Activated CD4-positive, alpha-beta T cell treated with anti-CD3 and anti-CD28 coated beads, Interleukin-2, Interleukin-4, amounts not matched to agents 100 ng/mL and 50 ng/mL, durations not matched to agents 16 hours and 8 hours (primary cell): ENCODE measurements around the gene IER3.

Source experiments
- DNase-seq: peaks from one replicate; pipeline ENCODE4 v3.0.0-alpha.2; 2020; ENCODE audit warnings: low spot score

IER3 gene

GRCh38 chr6:30703821-30704220 is 40.5 kb downstream of the IER3 start:
- DNase-seq: no peak

- DNase-seq: no peak
These were observed 41.3 kb downstream of the IER3 start for GRCh38 chr6:30703011-30703410.

- DNase-seq: no peak
These were observed 44.0 kb downstream of the IER3 start for GRCh38 chr6:30700340-30700739.

- no peak for DNase-seq
These were observed 47.9 kb downstream of the IER3 start for GRCh38 chr6:30696432-30696831.
